Activated T-cell treated with anti-CD3 and anti-CD28 coated beads for 48 hours (primary cell): ENCODE data around the gene TAGLN3.
"Not testable (repeated sequence)": the region's sequence is repeated elsewhere in the genome, so short reads cannot be mapped to it uniquely, and the experiment has no call there.

Source experiments
- DNase-seq: peaks from one replicate; pipeline ENCODE4 v3.0.0-alpha.2; 2020; ENCODE audit warnings: low read depth

TAGLN3 gene

DNA sequence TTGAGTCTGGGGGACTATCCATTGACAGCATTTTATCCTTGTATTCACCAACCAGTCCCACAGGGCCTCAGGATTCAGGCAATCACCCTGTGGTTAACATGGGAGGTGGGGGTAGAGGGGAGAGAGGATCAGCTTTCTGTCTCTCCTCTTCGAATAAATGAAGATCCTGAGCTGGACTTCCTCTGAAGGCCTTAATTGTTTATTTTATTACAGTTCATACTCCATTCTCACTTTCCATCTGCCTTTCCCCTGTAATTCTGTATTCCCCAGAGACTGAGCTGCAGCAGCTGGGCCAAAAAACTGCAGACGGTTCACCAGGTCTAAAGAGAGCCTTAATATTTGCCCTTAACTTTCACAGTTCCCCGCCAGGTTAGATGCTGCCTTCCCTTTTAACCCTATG, 11.9 kb downstream of the TAGLN3 start:
- no peak for DNase-seq

GRCh38 chr3:112011376-112011940, 12.7 kb downstream of the TAGLN3 start:
- DNase-seq: no peak

DNA sequence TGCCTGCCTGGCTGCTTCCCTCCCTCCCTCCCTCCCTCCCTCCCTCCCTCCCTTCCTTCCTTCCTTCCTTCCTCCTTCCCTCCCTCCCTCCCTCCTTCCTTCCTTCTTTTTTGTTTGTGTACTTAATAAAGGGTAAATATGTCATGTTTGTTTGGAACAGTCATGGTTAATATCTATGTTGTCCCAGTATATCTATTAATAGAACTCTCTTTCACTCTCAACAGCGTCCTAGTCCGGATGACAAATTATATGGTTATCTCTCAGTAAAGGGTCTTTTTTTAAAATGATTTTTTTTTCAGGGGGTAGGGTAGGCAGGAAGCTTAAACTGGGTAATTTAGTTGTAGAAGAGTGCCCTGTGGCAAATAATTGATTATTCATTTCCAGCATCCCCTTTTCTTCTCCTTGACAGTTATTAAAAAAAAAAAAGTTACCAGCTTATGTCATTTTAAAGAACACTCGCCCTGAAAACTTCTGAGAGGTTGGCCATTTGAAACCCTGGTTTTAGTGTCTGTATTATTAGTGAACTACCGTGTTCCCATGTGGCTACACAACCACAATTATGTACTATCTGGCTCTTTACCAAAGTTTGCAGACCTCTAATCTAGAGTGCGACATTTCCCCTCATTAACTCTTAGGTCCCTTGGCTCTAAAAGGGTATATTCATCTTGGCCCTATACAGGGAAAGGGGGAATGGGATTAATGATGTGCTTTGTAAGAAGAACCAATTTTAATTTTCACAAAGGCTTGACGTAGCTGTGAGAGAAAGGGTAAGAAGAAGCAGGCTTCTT, 13.7 kb downstream of the TAGLN3 start:
- DNase-seq: no peak

DNA sequence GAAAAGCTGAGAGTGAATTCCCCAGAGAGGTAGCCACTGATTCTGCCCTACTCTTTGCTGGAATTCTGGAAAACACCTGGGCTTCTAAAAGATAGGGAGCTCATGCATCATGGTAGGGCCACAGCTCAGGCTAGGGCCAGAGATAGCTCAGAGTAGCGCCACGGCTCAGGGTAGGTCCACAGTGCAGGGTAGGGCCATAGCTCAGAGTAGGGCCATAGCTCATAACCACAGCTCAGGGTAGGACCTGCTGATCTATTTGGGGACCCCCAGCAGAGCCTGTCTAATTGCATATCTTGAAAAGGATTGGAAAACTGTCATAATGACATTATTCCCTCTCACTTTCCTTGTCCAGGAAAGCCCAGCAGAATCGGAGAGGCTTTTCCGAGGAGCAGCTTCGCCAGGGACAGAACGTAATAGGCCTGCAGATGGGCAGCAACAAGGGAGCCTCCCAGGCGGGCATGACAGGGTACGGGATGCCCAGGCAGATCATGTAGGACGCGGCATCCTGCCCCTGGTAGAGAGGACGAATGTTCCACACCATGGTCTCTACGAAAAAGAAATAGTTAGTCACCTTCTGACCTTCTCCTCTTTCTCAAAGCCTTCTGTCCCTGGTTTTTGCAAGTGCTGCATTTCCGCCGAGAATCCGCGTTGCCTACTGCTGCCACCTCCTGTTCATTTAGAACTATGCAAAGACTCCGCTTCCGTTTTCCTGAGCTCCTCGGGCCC, 14.5 kb downstream of the TAGLN3 start:
- peak; percentile 53 for DNase-seq

- DNase-seq: no peak
These were observed 15.0 kb downstream of the TAGLN3 start for GRCh38 chr3:112013784-112014143.

- DNase-seq: no peak
These were observed 18.4 kb downstream of the TAGLN3 start for GRCh38 chr3:112017091-112017490.

GRCh38 chr3:112018712-112019111, 20.0 kb downstream of the TAGLN3 start:
- no peak for DNase-seq

DNA sequence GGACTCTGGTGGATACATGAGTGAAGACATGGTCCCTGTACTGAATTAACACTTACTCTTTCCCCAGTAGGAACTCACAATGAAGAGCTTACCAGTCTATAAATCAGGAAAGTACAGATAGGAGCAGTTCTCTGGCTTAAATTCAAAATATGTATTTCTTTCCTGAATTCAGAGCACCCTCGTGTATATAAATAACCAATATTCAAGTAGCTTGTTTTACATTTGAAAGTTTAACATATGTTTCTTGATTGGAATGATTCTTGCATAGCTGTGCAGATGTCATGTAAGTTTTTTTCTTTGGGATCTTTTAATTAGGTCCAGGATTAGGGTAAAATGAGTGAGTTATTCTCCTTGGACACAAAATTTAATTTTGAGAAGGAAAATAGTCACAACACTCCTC, 21.0 kb downstream of the TAGLN3 start:
- no peak for DNase-seq

DNA sequence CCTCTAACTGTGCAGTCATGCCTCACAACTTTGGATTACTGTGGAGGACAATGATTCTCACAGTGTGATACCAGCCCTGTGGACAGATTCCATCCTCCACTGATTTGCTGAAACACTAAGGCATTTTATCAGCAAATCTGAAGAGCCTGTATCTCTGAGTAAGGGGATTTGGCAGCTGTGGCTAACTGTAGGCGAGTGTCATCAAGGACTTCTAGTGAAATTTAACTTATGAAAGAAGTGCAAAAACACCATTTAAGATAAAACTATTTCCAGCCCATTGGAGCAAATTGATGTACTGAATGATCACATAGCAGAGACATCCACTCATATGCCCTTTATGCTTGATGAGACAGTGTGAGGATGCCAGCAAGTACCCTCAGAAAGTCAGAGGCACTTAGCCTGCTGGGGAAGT, 22.0 kb downstream of the TAGLN3 start:
- no peak for DNase-seq

DNA sequence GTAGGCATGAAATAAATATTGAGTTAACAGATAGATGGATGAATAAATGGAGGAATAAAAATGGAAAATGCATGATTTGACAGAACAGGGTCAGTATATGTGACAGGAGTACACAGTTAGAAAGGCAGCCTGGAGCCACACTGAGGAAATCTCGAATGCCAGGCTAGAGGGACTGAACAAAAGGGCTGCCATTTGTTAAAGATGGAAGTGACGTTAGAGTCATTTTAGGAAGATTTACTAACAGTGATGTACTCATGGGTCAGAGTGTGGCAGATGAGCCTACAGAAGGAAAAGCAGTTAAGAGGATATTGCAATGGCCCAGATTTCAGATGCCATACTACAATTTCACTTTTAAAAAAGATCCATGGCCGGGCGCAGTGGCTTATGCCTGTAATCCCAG, 28.4 kb downstream of the TAGLN3 start:
- no peak for DNase-seq

DNA sequence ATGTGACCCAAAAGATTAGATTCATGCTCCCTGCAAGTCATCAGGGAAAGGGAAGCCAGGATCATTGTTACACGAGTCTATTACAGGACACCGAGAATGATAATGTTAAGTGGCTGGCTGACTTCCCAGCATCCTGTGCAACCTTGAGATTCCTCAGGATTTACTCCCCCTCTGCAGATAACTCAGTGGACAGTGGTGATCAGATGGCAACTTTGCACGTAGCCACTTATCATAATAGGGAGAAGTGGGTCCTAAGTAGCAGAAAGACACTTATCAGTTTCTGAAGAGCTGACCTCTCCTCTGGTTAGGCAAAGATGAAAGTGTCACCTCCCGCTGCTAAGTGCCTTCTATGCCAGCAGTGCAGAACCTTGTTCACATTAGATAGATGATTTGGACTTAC, 29.1 kb downstream of the TAGLN3 start:
- no peak for DNase-seq

DNA sequence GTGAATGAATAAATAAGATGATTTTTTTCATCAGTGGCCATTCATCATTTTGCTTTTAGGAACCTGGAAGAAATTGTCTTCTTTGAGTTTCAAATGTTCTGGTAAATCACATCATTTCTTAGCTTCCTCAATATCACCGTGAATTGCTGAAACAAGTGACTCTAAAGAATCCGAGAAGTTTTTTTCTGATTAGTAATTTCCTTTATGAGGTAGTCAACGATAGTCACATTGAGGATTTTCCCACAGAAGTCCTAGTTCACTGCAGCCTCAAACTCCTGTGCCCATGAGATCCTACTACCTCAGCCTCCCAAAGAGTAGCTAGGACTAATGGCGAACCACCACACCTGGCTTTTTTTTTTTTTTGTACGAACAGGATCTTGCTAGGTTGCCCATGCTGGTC, 32.2 kb downstream of the TAGLN3 start:
- DNase-seq: no peak

DNA sequence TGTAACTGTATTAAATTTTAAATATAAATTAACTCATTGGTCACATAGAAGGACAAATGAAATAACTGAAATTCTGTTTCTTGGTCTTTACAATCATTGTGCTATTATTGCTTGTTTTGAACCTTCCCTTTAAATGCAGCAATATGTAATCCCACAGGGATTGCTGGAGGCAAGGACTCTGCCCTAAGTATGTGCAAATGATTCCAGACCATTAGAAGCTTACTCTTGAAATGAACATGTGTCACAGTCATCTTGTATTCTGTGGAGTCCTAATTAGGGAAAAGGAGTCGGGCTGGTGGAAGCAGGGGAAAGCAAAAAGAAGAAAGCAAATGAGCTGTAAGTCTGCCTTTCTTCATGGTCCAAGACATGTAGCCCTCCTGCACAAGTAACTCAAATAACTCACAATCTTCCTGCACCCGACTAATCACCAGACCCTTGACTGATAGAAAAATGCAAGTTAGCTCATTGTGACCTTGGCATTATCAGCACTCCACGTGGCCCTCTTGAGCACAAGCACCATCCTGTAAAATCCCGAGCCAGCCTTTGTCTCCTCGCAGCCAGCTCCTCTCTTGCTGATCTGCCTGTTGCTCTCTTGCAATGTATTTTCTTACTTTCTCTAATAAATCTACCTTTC, 33.5 kb downstream of the TAGLN3 start:
- no peak for DNase-seq

DNA sequence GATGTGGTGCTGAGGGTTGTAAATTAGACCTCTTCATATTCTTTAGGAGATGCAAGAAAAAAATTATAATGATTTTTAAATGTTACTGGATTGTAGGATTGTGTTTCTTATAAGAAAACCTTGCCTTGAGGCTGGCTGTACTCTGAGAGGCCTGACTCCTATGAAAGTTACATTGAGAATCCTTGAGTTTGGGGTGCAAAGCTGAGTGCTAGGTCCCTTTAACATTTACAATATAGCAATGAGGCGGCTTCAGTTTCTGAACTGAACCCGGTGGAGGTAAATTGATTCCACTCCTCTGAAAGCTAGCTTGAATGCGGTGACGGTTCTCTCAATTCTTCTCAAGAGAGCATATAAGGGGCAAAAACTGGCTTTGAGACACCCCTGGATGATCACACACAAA, 35.7 kb downstream of the TAGLN3 start, which contains the start of gene TMPRSS7:
TMPRSS7 (plus strand) TSS at position 301 of the 400 bp plus-strand sequence. CDS start 110 bp downstream, outside the sequence.
- no peak for DNase-seq

GRCh38 chr3:112035241-112035640, 36.5 kb downstream of the TAGLN3 start:
- no peak for DNase-seq

DNA sequence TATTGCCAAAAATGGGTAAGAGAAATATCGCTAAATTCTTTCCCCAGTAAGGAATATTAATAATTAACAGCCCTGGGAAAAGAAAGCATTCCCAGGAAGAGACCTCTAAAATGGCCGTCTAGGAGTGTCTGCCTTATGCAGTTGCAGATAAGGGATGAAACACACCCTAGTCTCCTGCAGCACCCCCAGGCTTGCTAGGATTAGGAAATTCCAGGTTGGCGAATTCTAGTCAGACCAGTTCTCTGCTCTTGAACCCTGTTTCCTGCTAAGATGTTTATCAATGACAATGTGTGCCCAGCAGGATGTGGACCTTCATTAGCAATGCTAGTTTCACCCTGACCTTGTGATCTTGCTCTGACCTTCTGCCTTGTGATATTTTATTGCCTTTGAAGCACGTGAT, 38.5 kb downstream of the TAGLN3 start:
- not testable (repeated sequence) for DNase-seq

DNA sequence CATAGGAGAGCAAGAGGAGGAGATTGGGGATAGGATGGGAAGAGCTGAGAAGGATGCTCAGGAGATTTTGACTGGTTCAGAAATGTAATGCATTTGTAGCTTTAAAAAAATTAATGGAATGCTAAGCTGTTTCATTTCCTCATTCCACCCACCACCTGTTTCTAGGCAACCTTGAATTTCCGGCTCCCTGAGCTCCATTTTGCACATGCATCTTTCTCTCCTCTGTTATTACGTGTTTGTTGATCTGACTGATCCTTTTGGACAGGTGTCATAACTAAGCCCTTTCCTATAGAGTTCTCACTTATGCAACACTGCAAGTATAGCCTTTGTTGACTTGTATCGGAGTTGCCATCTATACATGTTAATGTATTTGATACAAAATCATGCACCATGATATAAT, 40.1 kb downstream of the TAGLN3 start:
- no peak for DNase-seq

DNA sequence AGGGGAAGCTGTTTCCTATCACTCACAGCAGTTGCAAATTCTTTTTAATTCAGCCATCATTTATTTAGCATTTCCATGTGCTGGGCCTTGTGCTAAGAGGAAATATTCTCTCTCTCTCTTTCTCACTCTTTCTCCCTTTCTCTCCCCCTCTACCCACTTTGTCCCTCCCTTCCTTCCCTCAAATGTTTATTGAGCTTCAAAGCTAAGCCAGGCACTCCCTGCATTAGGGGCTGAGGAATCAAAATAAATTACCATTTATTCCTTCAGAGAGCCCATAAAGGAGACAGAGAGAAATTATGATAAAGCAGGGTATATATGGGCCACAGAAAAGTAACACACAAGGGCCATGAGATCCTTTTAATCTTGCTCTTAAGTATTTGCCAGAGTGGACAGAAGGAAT, 42.6 kb downstream of the TAGLN3 start:
- DNase-seq: no peak

DNA sequence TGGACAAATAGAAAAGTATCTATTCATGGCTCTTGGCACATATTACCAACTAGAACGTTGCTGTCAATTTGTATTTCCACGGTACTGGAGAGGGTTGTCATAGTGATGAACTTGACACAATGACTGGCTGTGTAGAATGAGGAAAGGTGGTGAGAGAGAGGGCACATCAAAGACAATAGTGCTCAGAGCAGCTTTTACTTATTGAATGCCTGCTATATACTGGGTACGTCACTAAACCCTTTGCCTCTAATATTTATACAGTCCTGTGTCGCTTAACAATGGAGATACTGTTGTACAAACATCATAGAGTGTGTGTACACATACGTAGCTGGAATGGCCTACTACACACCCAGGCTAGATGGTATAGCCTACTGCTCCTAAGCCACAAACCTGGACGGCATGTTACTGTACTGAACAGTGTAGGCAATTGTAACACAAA, 44.1 kb downstream of the TAGLN3 start:
- no peak for DNase-seq

DNA sequence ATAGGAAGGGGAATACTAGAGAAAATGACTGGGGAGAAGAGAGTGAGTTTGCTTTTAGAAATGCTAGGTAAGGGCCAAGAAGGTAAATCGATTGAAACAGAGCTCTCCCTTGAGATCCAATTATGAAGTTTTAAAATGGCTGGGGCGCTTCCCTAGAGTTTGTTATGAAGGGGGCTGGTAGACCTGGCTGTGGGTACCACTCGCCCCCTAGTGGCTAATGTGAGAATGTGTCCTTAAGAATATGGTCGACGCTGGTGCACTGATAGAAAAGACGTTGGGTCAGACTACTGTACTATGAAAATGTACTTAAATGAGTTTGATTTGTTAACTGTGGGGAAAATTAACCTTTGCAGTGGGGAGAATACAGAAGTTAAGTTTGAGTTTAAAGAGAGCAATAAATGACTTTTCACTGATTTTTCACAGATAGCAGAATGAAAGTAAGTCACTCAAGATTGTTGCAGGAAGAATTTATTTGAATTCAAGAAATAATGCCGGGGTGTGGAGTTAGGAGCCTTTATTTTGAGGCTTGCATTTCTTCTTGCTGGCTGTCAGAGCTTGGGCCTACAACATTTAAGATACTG, 45.0 kb downstream of the TAGLN3 start:
- DNase-seq: peak; percentile 12

GRCh38 chr3:112046599-112046998, 47.9 kb downstream of the TAGLN3 start:
- DNase-seq: no peak

DNA sequence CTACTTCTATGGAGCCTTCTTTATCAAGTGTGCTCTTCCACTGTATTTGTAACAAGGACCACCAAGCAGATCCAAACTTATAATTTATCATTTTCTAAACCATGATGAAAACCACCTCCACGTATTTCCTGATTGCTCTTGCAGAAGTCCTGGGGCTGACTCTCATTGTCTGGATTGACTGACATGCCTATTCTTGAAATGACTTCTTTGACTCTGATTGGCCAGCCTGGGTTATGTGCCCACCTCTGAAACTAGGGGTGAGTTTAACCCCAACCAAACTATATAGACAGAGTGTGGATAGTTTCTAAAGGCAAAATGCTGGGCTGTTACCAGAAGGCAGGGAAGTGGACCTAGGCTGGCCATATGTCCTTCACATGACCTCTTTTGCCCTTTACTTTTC, 48.5 kb downstream of the TAGLN3 start:
- no peak for DNase-seq
